SKM-1 treated with dmso at 0.1 percent for 144 hours (cell line): Measurements from ENCODE around the gene PYROXD2.

Source experiments
- DNase-seq: peaks from one replicate; lab custom pipeline; 2025; ENCODE audit not compliant: unreplicated experiment; lab: John Stamatoyannopoulos, UW

PYROXD2 gene

GRCh38 chr10:98340261-98340939 lies 74.6 kb downstream of the PYROXD2 start:
- DNase-seq = peak; percentile 7

DNA sequence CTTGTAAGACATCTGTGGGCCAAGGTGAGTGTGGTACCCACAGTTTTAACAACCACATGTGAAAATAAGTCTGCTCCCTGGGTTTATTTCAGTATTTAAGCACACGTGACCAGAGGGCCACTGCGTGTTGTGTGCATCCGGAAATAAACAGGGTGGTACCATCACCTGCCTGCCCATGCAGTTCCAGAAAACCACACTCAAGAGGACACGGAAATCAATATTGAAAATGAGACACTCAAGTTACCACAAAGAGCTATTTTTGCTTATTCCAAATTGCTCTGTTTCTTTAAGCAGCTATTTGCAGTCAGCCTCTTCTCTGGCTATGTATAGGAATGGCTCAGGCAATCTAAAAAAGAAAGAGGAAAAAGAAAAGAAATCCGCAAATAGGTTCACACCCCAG lies 75.2 kb downstream of the PYROXD2 start:
- no peak for DNase-seq

GRCh38 chr10:98338896-98339295 lies 76.1 kb downstream of the PYROXD2 start:
- no peak for DNase-seq

DNA sequence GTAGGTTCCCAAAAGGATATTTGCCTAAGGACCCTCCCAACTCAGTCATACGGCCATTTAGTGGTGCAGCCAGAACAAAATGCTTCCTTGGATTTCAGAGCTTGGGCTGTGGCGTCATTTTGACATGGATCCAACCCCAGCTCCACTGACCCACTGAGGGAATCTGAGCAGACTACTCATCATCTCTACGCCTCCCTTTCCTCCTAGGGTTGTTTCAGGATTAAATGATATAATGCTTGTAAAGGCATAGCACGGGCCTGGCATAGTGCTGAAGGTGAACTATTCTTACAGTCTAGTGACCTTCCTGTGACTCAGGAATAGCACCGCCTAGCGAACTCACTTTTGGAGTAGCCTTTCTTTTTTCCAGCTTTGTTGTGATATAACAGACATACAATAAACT lies 76.7 kb downstream of the PYROXD2 start:
- no peak for DNase-seq

- no peak for DNase-seq
Measured at GRCh38 chr10:98337484-98337883, 77.5 kb downstream of the PYROXD2 start.
